GM18519 (cell line): Measurements from ENCODE around the gene MLN.

Experiments used
- ATAC-seq: cut with Tn5 transposase; IDR thresholded peaks from one replicate; pipeline ENCODE4 v1.9.1; 2021; ENCODE audit warnings: mild to moderate bottlenecking, moderate library complexity; ENCODE audit not compliant: unreplicated experiment, low FRiP score

MLN gene

DNA sequence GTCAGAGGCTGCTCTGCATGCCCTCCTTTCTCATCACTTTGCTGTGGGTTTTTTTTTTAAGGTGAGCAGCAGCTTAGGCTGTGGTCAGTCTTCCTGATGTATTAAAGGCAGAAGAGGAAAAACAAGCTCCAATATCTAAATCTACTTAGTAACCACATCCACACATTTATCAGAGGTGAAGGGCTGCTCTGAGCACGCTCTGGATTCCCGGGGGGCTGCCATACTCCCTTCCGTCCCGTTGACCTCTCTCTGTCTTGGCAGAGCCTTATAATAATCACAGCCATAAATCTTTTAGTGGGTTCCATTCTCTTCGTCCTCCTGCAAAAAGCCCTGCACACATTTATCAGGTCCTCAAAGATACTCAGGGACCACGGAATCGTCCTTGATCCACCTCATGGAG, 12.2 kb downstream of the MLN start:
- no peak for ATAC-seq

DNA sequence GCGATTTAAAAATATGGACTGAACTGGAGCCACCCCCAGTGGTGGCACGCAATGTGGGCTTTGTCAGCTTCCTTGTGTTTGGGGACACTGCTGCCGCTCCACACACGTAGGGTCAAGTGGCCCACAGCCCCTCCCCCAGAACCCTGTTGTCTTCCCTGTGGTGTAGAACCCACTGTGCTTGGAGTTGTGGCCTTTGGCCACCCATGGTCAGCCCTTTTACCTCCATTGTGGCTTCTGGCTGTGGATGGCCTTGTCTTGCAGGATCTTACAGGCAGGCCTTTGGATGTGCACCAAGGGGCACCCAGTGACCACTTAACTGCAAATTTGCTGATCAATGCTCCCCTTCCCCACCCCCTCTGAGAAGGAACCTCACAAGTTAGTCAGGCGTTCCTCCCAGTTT, 12.9 kb downstream of the MLN start:
- no peak for ATAC-seq

DNA sequence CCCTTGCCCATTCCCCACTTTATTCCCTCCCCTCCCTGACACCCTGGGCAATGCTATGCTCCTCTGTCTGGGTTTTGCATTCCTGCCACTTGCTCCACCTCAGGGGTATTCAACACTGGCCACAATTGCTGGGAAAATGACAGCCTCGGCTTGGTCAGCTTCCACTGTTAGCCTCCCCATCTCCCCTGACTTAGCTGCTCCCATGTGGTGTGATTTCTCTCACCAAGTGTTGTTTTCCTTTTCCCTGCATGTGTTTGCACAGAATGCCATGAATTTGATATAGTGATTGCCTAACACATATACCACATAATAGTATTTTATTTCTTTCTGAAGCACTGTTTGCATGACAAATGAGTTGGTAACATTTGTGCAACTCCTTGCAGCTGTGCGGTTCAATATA, 13.4 kb downstream of the MLN start:
- ATAC-seq: no peak

DNA sequence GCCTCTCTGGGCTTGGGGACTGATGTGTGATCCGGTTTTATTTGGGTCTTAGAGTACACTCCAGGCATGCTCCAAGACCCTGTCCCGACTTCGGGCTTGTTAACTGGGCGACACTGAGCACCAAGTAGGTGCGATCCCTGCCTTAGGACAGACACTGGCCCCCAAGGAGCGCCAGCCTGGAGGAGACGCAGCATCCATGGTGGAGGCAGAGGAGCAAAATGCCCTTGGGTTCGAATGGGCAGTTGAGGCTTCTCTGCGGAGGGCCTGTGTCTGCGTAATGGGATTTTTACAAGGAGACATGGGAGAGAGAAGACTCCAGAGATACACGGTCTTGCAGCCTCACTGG, 14.3 kb downstream of the MLN start:
- no peak for ATAC-seq

DNA sequence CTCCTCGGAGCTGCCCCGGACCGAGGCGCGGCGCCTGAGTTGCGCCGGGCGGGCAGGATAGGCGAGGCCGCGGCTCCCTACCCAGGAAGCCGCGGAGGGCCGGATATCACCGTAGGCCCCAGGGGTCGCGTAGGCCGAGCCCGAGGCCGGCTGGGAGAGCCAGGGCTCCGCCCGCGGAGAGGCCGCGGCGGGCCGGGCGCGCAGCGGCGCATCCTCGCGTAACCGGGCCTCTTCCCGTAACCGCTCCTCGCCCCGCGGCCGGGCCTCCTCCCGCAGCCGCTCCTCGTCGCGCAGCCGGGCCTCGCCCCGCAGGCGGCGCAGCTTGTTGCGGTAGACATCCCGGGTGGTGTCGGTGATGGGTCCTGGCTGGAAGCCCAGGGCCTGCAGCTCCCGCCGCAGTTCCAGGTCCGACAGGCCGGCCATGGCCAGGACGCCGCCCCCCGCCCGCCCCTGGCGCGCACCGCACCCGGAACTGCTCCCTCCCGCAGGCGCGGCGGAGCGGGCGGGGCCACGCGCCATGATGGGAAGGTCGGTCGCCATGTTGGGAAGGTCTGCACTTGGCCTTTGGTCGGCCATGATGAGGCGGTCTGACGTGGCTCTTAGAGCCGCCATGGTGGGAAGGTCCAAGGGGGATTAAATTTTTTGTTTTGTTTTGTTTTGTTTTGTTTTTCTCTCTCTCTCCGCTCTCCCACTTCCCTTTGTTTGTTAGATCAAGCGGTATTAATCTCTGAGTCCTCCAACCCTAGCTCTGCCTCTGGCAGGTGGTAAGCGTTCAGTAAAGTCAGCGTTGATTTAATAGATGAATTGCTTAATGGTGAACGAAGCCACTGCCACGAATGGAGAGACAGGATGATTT, 14.9 kb downstream of the MLN start, which contains the start of gene LEMD2:
Gene LEMD2, minus strand, starts transcription at position 437 of the 856 bp plus-strand sequence. Its CDS starts 14 bp downstream, at position 423.
- peak; percentile 82 for ATAC-seq

DNA sequence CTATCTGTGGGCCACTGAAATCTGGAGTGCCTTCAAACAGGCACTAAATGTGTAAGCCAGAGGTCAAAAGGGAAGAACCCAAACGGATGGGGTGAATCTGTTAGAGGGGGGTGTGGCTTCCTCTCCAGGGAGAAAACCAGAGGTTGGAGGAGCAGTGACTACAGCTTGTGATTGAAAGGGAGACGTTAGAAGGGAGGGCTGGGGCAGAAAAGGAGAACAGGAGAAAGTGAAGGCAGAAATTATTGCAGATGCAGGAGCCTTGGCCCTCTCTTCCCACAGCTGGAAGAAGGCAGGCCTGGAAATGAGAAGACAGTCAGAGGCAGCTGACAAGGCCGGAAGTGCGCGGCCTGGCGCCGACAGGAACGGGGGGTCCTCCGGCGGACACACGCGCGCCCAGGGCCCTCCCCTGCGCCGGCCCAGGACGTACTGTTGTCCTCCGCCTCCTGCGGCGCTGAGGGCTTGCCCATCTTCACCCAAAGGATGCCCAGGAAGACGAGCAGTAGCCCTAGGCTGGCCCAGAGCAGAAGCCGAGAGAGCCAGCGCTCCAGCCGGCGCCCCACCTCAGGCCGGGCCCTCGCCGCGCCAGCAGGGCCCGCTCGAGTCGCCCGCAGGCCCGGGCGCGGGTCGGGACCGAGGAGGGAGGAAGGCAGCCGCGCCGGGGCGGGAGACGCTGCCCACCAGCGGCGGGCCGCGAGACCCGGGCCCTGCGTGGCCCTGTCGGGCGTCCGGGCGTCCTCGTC, 15.7 kb downstream of the MLN start:
- peak; percentile 28 for ATAC-seq

DNA sequence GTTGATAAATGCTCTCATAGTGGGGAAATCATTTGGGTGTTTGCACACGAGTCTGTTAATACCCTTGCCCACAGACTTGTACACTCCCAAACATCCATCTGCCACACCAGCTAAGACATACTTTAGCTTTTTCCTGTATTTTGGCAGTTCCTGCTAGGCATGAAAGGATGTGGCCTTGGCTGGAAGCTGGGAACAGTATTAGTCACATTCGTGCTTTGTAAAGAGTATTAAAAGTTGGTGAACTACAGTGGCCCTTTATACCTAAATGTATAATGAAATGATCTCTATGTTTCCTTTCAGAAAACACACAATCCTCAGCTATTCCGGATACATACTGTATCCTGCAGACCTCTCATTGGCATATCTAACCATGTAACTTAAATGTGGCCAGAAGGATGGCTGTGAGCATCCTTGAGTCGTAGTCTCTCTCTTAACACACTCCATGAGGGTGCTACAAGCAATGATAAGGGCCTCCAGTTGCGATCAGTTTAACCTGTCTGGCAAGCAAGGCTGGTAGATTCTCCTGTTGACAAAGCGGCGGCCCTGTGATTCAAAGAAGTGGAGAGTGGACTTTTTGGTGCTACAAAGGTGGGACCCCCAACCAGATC, 16.4 kb downstream of the MLN start:
- no peak for ATAC-seq

DNA sequence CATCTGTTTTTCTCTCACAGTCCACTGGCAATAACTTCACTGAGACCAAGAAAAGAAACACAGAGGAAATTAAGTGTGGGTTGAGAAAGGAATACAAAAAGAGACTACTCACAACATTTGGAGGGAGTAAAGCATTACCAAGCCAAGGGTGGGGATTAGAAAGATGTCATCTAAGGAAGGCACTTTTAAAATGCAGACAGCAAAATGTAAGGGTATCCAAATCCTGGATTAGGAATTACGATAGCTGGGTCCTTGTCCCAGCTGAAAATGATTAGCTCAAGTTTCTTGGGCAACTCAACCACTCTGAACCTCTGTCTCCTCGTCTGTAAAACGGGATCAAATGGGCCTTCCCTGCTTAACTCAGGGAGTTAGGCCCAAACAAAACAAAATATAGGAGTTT, 17.1 kb downstream of the MLN start:
- no peak for ATAC-seq

DNA sequence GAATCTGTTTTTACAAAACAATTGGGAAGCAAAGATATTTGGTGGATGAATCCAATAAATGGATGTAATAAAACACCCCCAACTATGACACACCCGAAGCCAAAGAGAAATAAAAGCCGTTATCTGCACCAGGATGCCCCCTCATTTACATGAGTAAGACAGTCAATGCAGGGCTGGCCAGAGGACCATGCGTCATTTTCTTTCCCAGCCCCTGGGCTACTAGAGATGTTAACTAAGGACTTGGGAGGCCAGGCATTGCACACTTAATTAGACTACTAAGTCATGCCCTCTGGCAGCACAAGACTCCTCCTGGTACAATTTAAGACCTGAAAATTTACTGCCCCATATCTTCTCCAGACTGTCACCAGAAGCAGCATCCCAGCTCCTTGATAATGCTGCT, 18.0 kb downstream of the MLN start:
- ATAC-seq: no peak

DNA sequence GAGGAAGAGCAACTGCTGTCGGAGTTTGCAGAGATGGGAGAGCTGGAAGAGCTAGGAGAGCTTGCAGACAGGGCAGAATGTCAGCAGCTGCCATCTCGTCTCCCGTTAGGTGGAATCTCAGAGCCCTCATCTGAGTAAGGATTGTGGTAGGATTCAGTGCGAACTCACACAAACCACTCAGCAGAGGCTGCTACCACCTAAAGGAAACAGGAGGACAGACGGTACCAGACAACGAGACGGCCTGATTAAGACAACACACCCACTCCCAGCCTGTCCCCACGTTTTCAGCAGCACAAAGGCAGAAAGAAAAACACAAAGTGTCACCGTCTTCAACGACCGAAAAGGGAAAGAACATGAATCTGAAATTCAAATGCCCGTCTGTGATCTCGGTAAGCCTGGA, 19.0 kb downstream of the MLN start:
- no peak for ATAC-seq

DNA sequence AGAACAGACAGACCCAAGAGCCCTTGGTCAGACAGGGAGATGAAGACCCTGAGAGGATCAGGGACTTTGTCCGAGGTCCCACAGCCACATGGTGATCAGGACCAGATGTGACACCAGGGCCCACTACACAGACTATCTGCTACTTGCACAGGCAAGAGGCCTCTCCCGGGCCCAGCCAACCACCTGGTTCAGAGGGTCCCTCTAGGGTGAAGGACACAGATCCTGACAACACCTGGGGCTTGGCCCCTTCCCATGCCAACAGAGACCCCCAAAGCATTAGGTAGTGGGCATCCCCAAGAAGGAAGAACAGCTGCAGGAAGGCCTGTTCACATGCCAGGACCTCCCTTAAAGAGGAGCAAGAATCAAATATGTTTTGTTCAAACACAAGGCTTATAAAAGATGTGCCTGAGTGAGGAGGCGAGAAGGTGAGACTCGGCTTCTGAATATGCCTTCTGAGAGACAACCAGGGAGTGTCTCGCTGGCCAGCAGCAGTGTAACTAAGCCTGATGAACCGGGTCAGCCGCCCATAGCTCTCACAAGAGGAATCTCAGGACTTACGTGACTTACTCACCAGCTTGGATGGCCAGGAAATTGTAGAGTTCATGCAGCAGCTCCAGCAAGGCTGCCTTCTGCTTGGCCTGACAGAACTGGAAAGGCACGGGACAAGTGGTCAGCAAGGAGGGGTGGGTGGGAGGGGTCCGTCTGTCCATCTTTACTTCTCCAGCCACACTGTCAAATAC, 19.9 kb downstream of the MLN start:
- ATAC-seq: no peak

DNA sequence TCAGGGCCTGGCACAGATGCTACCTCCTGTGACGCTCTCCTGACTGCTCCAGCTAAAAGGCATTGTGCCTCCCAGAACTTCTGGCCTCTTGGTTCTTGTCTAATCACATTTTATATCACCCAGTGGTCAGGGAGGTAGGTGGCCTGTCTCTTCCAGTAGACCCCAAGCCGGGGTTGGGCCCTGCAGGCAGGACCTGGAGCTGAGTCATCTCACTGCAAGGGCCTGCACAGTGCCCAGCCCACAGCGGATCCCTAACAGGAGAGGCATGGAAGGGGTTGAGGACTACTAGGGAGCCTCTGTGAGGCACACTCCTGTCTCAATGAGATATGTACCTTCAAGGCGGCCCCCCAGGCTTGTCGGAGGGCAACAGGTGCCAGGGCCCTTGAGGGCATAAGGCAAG, 21.2 kb downstream of the MLN start:
- ATAC-seq: no peak

DNA sequence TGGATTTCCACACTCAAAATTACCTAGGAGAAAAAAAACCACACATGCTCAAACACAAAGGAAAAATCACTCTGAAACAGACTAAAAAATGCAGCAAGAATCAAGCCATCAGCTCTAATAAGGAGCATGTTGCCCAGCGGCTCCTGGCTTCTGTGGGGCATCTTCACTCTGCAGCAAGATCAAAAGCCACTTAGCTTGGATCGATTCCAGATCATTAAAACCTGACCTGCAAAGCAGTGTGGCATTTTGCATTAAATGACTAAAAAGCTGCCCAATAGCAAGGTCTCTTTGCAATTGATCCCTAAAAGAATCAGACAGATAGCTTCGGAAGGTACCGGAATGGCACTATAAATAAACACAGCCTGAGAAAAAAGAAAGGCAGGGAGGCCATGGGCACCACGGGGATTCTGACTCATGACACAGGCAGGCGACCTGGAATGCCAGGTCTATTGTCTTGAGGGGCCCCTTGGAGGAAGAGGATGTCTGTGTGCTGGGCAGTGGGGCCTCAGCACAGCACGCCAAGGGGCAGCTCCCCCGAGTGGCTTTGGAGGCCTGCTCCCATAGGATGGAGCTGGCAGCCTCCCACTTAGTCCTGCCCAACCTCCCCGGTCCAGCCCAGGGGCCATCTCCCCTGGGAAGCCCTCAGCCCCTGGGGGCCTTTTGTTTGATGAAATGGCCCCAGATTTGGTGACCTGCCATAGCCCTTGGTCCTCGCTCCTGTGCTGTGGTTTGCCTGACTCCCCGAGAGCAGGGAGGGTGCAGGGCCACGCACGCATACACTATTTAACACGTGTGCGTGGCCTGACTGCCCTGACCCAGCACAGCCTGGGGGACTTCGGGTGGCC, 22.4 kb downstream of the MLN start:
- no peak for ATAC-seq

DNA sequence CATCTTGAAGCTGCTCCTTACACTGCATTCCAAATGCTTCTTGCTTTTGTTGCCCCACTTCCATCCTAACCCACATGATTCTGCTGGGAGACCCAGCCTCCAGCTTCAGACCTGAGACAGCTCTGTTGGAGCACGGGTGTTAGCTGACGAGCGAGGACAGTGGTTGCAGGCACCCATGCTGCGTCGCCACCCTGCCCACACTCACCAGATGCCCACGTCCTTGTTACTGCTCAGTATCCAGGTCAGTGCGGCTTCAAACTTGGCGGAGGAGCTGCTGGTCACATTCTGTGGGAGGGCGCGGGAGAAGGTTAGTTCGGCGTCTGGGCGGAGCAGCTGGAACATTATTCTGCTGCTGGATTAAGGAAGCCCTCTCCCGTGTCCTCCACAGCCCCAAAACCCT, 23.9 kb downstream of the MLN start:
- ATAC-seq: no peak

DNA sequence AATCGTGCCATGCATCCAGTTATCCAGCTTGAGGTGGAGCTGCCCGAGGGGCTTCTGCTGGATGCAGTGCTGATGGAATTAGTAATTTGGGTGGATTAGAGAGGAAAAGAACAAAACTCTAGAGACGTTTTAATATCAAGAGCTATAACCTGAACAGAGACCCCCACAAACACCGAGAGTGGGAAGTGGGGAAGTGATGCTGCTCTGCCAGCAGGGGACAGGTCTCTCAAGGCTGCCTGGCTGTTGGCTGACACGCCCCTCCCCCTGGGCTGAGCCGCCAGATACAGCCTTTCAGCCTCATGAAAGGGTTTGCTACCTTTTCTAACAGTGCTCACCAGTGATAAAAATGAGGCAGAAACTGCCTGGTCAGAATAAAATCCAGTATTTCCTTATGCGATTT, 24.5 kb downstream of the MLN start:
- ATAC-seq: no peak

DNA sequence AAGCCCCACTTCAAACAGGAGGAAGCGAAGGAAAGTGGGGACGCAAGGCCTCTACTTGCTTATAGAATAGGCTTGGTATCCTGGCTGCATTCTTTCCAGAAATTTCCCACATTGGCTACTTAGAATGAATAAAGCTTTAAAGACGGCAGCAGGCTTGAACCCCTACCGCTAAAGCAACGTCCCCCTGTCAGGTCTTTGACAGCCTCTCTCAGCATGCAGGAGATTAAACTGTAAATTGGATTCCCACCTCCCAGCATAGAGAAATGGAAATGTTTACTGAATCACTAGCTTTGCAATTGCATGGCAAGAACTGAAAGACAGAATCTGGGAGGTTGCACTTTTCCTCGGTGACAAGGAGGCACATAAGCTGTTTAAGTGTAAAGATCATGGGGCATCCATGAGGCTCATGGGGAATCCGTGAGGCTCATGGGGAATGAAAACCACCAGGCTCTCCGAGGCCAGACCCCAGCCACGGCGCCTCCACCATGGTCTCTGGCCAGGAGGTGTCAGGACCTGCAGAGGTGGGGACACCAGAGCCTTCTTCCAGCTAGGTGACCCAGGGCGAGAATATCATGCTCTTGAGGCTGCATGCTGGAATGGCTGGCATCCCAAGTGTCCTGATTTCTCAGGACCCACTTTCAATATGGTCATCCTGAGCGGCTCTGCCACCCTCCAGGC, 25.2 kb downstream of the MLN start:
- no peak for ATAC-seq

DNA sequence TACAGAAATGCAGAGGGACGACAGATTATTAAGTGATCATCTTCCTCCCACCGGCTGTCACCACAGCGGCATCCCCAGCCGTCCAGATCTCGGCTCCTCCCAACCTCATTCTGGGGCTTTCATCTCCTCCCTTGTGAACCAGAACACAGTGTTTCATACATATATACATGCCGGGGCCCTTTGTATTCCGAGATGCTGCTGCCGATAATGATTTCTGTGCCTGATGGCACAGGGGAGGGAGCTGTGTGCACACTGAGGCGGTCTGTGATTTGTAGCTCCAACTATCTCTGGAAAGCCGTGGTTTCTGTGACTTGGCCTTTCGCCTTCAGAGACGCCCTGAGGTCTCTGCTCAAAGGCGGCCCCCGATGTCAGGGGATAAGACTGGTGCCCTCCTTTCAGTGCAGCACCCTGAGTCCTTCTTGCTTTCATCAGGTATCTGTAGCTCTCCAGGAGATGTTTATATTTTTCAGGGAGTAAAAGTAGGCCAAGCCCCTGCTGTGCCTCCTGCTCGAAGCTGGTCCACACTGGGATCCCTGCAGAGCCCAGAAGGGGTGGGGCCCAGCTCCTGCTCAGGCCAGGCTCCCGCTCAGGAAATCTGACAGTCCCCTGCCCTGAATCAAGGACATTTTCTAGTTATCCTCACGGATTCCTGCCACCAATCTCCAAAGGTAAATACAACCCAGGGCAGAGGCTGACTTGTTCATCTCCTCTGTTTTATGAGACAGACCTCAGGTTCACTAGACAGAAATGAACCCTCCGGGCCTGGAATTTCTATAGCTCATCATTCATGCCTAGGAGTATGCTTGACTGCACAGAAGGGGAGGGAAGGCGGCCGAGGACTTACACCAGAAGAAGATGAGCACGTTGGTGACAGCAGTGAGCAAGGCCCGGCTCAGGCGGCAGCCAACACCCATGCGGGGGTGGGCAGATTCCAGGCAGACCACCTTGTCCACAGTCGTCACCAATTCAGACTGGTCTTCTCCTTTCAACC, 26.1 kb downstream of the MLN start:
- no peak for ATAC-seq

DNA sequence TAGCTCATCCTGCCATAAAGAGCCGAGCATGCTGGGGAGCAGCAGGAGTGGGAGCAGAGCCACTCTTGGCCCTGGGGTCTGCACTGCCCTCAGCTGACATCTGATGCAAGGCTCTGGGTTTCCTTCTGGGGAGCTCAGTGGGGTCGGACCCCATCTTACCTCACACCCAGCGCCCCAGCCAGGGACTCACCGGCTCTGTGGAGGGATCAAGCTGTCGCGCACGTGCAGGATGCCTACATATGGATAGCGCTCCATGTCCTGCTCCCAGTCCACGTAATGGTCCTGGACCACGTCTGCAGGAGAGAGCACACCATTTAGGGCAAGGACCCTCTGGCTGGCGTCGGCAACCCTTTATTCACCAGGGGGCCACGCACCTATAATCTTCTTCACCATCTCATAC, 27.0 kb downstream of the MLN start:
- ATAC-seq: no peak
